K562 (cell line): Measurements from ENCODE around the gene HCFC1R1. TPM values are rescaled to one million over a fixed set of nuclear protein-coding genes. Genes with fewer than 3 reads are reported as not detected.

Source experiments
- KDM4B ChIP-seq, 2 experiments: fragments of 450-650 bp in 1 of 2; sonication (generic) in 1 of 2; IDR thresholded peaks; 2 replicates each; pipeline ENCODE4 v1.6.1; 2016 to 2017; ENCODE audit warnings: borderline replicate concordance in 2 of 2, antibody characterized with exemption in 1 of 2, low read depth in 1 of 2, mild to moderate bottlenecking in 1 of 2
- KLF13 ChIP-seq: fragments of 450-650 bp; IDR thresholded peaks from 2 replicates; pipeline ENCODE4 v1.6.1; 2016; ENCODE audit warnings: missing genetic modification characterization, low read depth, mild to moderate bottlenecking, missing compliant biosample characterization, moderate library complexity, borderline replicate concordance
- POLR2AphosphoS5 ChIP-seq: IDR thresholded peaks from 2 replicates; pipeline ENCODE4 v1.6.1; 2011; ENCODE audit warnings: mild to moderate bottlenecking, low read depth, low read length, moderate library complexity; ENCODE audit not compliant: control insufficient read depth, insufficient read depth
- SMAD1 ChIP-seq: fragments of 150-350 bp; IDR thresholded peaks from 2 replicates; pipeline ENCODE4 v1.6.1; 2014; ENCODE audit warnings: low read length, low read depth; ENCODE audit not compliant: partially characterized antibody
- ZBTB12 ChIP-seq: fragments of 250-450 bp; sonication (Bioruptor Pico); IDR thresholded peaks from 2 replicates; pipeline ENCODE4 v1.4.0; 2020
- ZBTB40 ChIP-seq, 2 experiments: fragments of 450-650 bp in 1 of 2; sonication (generic) in 1 of 2; formaldehyde crosslinking in 1 of 2; IDR thresholded peaks; 2 replicates each; pipeline versions ENCODE4 v1.7.1 to v1.9.0; 2016 to 2022; ENCODE audit warnings: inconsistent platforms in 1 of 2, mild to moderate bottlenecking in 1 of 2, missing genetic modification reagents in 1 of 2
- ZNF232 ChIP-seq: sonication (generic); formaldehyde crosslinking; IDR thresholded peaks from 2 replicates; pipeline ENCODE4 v1.8.0; 2022; ENCODE audit warnings: mild to moderate bottlenecking, missing genetic modification reagents
- ZNF609 ChIP-seq: sonication (generic); formaldehyde crosslinking; IDR thresholded peaks from 2 replicates; pipeline ENCODE4 v1.8.1; 2023; ENCODE audit warnings: missing genetic modification reagents, mild to moderate bottlenecking, borderline replicate concordance
- polyA plus RNA-seq, 8 experiments: library from polyadenylated mRNA; depleted of rRNA in 4 of 8; stranded (reverse) in 5 of 8; unstranded in 3 of 8; fragments of >200 nt; fragmentation: Nextera tagmentation in 2 of 8; fragmentation: Illumina TruSeq in 1 of 8; extraction: Ambion mirVana in 2 of 8; extraction: Trizol in 1 of 8; gene quantifications; 2 replicates each; pipeline versions ENCODE4 v1.2.1 to v1.2.3, GENCODE V29; 2011 to 2014; ENCODE audit warnings: inconsistent platforms in 1 of 8, missing spikeins in 1 of 8
- total RNA-seq, 7 experiments: library from RNA; depleted of rRNA in 6 of 7; stranded (reverse); fragments of >200 nt in 6 of 7; fragmentation: Illumina TruSeq in 2 of 7; extraction: Trizol in 2 of 7; gene quantifications; 2 replicates each; pipeline versions ENCODE4 v1.2.1 to v1.2.3, GENCODE V29; 2011 to 2021; ENCODE audit warnings: low replicate concordance in 1 of 7

HCFC1R1 gene
- total and polyA plus RNA-seq, 9 of the 15 experiments (the other 6 are each of a cell fraction or from before 2014, with no cell fraction given): 2.2 to 29.0 (median 11.2) TPM

GRCh38 chr16:3023669-3024478 is at the start of gene HCFC1R1, which contains the start of gene THOC6 (continued):
- peak; percentile 79 for TF ChIP-seq ZBTB40 (IDR thresholded peaks at IDR 0.05)
- TF ChIP-seq ZBTB40 (CRISPR knock-in tag; IDR thresholded peaks at IDR 0.05): no peak
- TF ChIP-seq SMAD1: peak; percentile 79
- TF ChIP-seq ZBTB12 (CRISPR knock-in tag): peak; percentile 64
- TF ChIP-seq KDM4B (IDR thresholded peaks at IDR 0.05; ENCODE audit: borderline replicate concordance in 2 of 2, low read depth in 1 of 2): peak in 1 of 2 experiments; percentile 74; a peak in 2 of 4 replicates
- TF ChIP-seq ZNF609: no peak
- TF ChIP-seq POLR2AphosphoS5: peak; percentile 85
- peak; percentile 33; the same call in 1 of the 2 replicates for TF ChIP-seq KLF13 (tag)
- TF ChIP-seq ZNF232: no peak
